Spinal cord (tissue), 10 donors: ENCODE measurements around the gene ADGRG7. TPM values are rescaled to one million over a fixed set of nuclear protein-coding genes. Genes with fewer than 3 reads are reported as not detected.
A peak's percentile ranks its signal among the peaks of the same experiment; 100 is the strongest.

Experiments
- DNase-seq, 6 donors: peaks; one replicate each; pipeline versions ENCODE4 v3.0.0 to v3.0.0-alpha.2; 2013 to 2015; ENCODE audit warnings: low spot score in 6 of 6, low read depth in 4 of 6
- H3K27ac ChIP-seq: one replicate; pipeline ENCODE4 v1.5.1; 2013; ENCODE audit warnings: low read depth, low read length, control low read depth
- H3K27me3 ChIP-seq: one replicate; pipeline ENCODE4 v1.6.1; 2013; ENCODE audit warnings: low read length; ENCODE audit not compliant: control insufficient read depth, insufficient read depth
- H3K36me3 ChIP-seq: one replicate; pipeline ENCODE4 v1.6.1; 2013; ENCODE audit warnings: low read length; ENCODE audit not compliant: control insufficient read depth, insufficient read depth
- H3K4me1 ChIP-seq: one replicate; pipeline ENCODE4 v1.6.1; 2013; ENCODE audit warnings: low read length; ENCODE audit not compliant: control insufficient read depth, insufficient read depth
- H3K4me3 ChIP-seq: one replicate; pipeline ENCODE4 v1.5.1; 2013; ENCODE audit warnings: low read depth, low read length, control low read depth
- H3K9me3 ChIP-seq: one replicate; pipeline ENCODE4 v1.6.1; 2013; ENCODE audit warnings: low read length; ENCODE audit not compliant: control insufficient read depth, insufficient read depth
- WGBS: methylation state at CpG from one replicate; pipeline ENCODE4 v1.1.5; 2013; ENCODE audit warnings: missing lambda C conversion rate; ENCODE audit not compliant: insufficient coverage; 5-methylcytosine and 5-hydroxymethylcytosine counted together
- polyA plus RNA-seq, 2 donors: library from polyadenylated mRNA; unstranded; fragments of 120-200 nt; gene quantifications; one replicate each; pipeline ENCODE4 v1.2.1, GENCODE V29; 2013; ENCODE audit not compliant: insufficient read length in 2 of 2
- total RNA-seq, 2 donors: library from RNA; depleted of rRNA in 1 of 2; stranded (reverse); fragments of 120-200 nt in 1 of 2; fragments of >200 nt in 1 of 2; gene quantifications; one replicate each; pipeline versions ENCODE4 v1.2.3 to v1.2.4, GENCODE V29; 2013 to 2014
- donor health status: healthy.

Gene ADGRG7
- total and polyA plus RNA-seq, 4 donors = not detected

DNA sequence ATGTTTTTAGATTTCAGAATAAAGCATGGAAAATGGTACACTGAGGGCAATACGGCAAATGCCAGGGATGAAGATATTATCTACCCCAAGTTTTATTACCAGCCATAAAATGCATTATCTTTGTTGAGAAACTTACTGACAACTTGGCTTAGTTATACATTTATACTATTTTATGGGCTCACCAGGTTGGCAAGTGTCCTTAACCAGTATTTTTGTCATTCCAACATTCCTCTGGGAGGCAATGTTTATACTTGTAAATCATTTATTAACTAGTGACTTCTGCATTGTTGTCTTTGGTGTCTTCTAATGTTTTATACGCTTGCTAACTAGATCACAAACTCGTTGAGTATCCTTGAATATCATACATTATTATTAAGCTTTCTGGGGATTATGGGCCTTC is 18.0 kb upstream of the ADGRG7 start:
- WGBS = no CpG with 5 or more reads among the region's 3 CpGs
- H3K4me1 ChIP-seq = no peaks in the 10 kb centered on the region
- DNase-seq = no peak

DNA sequence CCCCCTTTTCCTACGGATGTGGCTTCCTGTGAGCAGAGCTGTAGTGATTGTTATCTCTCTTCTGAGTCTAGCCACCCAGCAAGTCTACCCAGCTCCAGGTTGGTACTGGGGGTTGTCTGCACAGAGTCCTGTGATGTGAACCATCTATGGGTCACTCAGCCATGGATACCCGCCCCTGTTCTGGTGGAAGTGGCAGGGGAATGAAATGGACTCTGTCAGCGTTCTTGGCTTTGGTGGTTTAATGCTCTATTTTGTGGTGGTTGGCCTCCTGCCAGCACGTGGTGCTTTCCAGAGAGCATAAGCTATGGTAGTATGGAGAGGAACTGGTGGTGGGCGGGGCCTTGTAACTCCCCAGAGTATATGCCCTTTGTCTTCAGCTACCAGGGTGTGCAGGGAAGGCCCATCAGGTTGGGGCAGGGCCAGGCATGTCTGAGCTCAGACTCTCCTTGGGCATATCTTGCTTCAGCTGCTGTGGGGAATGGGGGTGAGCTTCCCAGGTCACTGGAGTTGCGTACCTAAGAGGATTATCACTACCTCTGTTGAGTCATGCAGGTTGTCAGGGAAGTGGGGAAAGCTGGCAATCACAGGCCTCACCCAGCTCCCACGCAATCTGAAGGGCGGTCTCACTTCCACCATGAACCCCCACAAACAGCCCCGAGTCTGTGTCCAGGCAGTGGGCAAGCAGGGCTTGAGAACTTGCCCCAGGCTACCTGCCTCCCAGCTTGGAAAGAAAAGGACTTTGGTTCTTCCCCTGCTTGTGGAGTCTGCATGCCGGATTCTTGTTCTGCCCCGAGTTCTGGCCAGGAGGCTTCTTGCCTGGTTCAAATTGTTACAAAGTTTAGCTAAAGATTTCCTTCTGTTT is 9.0 kb upstream of the ADGRG7 start:
- Histone ChIP-seq H3K9me3 (no peaks in the 10 kb centered on the region), H3K36me3 (no peaks in the 10 kb centered on the region), H3K27ac (no peak overlapping the region), H3K4me1 (no peaks in the 10 kb centered on the region), H3K4me3 (no peak overlapping the region), H3K27me3 (no peaks in the 10 kb centered on the region)
- DNase-seq = no peak
- WGBS = 86% methylated on average over 8 of the region's 11 CpGs

More for the DNA sequence above, 18.0 kb upstream of the ADGRG7 start:
- no peaks in the 10 kb centered on the region for H3K27me3 ChIP-seq
- no peak overlapping the region for H3K4me3 ChIP-seq
- H3K9me3 ChIP-seq = no peaks in the 10 kb centered on the region
- H3K36me3 ChIP-seq = no peaks in the 10 kb centered on the region
- H3K27ac ChIP-seq = no peak overlapping the region

DNA sequence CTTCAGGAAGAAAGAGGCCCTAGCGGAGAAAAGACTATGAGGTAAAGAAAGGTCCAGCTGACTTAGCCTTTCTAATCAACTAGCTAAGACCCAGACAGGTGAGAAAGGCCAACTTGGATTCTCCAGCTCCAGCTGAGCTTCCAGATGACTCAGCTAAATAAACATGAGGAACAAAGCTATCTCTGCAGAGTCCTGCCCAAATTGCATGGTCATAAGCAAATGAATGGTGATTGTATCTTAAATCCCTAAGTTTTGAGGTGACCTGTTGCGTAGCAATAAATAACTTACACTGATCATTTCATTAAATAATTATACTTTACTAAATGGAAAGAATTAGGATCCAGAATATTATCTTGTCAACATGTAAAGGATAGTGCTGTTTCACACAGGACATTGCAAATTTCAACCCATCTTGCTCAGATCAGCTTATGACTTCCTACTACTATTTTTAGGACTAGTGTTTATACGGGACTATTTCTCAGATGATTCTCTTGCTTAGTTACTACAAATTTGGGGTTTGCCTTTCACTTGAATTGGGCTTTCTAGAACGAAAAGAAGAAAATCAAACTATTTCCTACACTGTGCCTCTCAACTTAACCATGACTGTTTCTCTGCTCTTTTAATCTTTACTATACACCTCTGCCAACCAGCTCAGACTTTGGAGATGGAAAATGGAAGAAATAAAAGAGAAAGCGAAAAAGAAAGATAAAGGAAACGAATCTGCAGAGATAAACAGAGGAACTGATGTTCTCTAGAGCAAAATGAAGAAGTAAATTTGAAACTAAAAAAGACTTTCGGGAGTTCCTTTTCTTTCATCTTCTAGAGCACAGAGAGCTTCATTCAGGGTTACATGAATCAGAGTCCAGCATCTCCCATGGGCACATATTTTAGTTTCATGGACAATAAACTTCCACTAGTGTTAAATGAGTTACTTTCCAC is 6.6 kb upstream of the ADGRG7 start:
- no peak for DNase-seq
- Histone ChIP-seq H3K4me1 (no peaks in the 10 kb centered on the region), H3K36me3 (no peaks in the 10 kb centered on the region), H3K9me3 (no peaks in the 10 kb centered on the region), H3K27me3 (no peaks in the 10 kb centered on the region), H3K27ac (no peak overlapping the region), H3K4me3 (no peak overlapping the region)
- WGBS = 90% methylated on average over 2 of the region's 7 CpGs

DNA sequence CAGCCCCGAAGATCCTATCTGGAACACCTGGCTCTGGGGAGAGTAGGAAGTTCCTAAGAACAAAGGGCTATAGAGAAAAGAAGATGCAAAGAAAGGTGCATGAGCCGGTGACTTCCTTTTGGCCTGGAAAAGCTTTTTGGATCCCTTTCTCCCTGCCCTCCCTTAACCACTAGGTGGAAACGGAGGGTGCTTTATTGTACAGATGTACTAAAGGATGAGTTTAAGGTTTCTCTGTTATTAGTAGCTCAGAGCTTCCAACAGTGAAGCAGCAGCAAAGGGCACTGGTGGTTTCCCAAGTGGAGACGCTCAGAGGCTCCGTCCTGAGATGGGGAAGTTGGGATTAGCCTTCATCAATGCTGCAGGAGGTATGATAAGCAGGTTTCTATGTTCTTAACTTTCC is 5.9 kb upstream of the ADGRG7 start:
- Histone ChIP-seq H3K27ac (no peak overlapping the region), H3K9me3 (no peaks in the 10 kb centered on the region), H3K4me3 (no peak overlapping the region), H3K4me1 (no peaks in the 10 kb centered on the region), H3K36me3 (no peaks in the 10 kb centered on the region), H3K27me3 (no peaks in the 10 kb centered on the region)
- peak in 2 of 6 donors; percentile 8 to 11 for DNase-seq
- 56% methylated on average over 3 of the region's 5 CpGs for WGBS

DNA sequence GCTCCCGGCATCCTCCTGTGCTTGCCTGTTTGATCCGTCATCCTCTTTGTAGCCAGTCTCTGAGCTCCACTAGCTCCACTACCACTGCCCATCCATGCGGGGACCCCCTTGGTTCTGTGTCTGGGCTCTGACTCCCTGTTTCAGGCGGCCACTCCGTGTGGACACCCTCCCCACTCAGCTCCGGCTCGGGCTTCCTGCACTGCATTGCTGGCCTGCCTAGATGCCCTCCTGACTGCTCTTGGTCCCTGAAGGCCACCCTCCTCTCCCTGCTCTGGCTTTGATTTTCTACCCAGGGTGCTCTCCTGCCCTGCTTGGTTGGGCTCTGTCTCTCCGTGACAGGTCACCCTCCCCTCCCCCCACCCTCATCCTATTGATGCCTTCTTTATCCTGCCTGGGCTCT is 4.0 kb upstream of the ADGRG7 start:
- Histone ChIP-seq H3K27me3 (no peaks in the 10 kb centered on the region), H3K36me3 (no peaks in the 10 kb centered on the region), H3K4me1 (no peaks in the 10 kb centered on the region), H3K27ac (no peak overlapping the region), H3K9me3 (no peaks in the 10 kb centered on the region), H3K4me3 (no peak overlapping the region)
- DNase-seq = no peak
- 82% methylated on average over 8 of the region's 8 CpGs for WGBS

DNA sequence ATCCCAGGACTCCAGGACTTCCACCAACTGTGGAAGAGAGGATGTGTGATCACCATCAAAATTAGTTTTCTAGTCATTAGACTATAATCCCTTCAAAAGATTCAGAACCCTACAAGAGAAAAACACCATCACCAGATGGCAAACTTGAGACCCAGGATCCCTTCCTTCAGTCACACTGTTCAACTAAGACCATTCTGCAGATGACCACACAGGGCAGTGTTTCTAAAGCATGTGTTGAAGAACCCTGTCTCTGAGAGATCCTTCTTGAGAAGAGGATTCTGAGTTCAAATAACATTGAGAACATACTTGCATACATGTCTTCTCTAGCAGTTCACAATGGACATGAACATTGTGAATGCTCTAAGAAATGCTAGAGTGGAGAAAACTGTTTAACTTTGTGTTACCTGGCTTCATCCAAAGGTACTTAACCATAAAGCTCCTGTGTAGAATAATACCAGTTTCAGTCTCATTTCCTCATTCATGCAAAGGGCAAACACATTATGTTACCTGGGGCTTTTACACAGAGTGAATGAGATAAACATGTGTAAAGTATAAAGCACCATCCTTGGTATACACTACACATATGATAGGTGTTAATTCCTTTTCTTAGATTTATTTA is 2.4 kb upstream of the ADGRG7 start:
- no peak overlapping the region for H3K27ac ChIP-seq
- no peaks in the 10 kb centered on the region for H3K36me3 ChIP-seq
- H3K4me1 ChIP-seq = no peaks in the 10 kb centered on the region
- H3K4me3 ChIP-seq = no peak overlapping the region
- H3K9me3 ChIP-seq = no peaks in the 10 kb centered on the region
- no peak for DNase-seq
- no peaks in the 10 kb centered on the region for H3K27me3 ChIP-seq

DNA sequence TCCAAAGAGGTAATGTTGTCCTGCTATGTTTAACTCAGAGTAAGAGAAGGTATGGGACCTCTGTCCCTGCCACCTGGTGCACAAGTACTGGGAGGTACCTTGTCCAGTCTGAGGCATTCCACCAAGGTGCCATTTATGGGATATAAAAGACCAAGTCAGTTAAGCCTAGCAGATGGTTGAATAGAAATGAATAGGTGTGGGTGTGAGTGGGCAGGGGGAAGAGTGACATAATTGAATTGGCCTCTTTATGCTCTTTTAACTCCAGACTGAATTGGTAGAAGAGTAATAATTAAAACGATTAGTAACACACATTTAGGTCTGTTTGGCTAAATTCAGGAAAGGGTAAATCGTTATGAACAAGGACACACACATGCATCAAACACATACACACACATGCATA is 562 bp downstream of the ADGRG7 start:
- Histone ChIP-seq H3K27me3 (no peaks in the 10 kb centered on the region), H3K9me3 (no peaks in the 10 kb centered on the region), H3K4me3 (no peak overlapping the region), H3K36me3 (no peaks in the 10 kb centered on the region), H3K27ac (no peak overlapping the region), H3K4me1 (no peaks in the 10 kb centered on the region)
- WGBS = no CpG with 5 or more reads among the region's 2 CpGs
- no peak for DNase-seq

DNA sequence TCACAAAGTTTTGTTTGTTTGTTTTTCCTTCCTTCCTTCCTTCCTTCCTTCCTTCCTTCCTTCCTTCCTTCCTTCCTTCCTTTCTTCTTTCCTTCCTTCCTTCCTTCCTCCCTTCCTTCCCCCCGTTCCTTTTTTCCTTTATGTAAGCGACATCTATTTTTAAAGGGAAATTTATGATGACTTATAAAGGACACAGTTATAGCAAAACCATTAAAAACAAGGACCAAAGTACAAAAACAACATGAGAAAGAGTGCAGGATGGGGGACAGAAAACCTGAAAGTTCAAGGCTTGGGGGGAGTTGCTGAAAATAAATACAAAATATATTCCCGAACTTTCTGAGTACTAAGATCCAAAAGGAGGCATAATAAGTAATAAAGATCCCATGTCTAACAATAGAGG is 1.8 kb downstream of the ADGRG7 start:
- Histone ChIP-seq H3K9me3 (no peaks in the 10 kb centered on the region), H3K27me3 (no peaks in the 10 kb centered on the region)
- WGBS = no CpG with 5 or more reads among the region's 3 CpGs

DNA sequence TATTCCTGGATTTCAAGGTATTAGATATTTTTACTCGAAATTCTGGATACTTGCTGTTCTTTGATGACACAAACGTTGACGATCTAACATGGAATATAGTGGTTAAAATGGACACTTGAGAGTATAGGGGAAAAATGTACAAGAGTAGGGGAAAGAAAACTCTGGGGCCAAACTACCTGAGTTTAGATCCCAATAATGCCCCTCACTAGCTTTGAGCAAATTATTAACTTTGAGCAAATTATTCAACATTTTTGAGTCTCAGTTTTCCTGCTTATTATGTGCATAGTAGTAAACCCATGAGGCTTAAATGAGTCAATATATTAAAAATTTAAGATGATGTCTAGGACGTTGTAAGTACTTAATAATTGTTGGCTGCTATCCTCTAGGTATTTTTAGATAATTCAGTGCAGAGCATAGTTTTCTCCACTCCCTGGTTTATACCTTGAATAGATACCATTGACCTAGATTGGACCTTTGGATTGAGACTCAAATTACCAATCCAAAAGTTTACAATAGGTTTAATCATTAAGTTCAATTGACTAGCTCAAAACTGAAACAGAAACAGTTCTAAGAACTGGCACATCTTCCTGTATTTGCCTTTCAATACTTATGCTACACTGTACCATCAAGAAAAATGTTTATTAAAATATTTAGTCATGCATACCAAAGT is 4.5 kb downstream of the ADGRG7 start:
- H3K9me3 ChIP-seq = no peaks in the 10 kb centered on the region
- H3K36me3 ChIP-seq = no peaks in the 10 kb centered on the region
- no peaks in the 10 kb centered on the region for H3K27me3 ChIP-seq
- 100% methylated on average over 1 of the region's 4 CpGs for WGBS
- no peaks in the 10 kb centered on the region for H3K4me1 ChIP-seq
- H3K4me3 ChIP-seq = no peak overlapping the region
- DNase-seq = no peak
- no peak overlapping the region for H3K27ac ChIP-seq

More for the DNA sequence above, 1.8 kb downstream of the ADGRG7 start:
- H3K36me3 ChIP-seq = no peaks in the 10 kb centered on the region
- no peaks in the 10 kb centered on the region for H3K4me1 ChIP-seq
- no peak for DNase-seq
- H3K27ac ChIP-seq = no peak overlapping the region
- H3K4me3 ChIP-seq = no peak overlapping the region
